NCI-H2171 treated with DMSO at 0.1 percent for 48 hours (cell line): ENCODE results near the gene CAMK2A.
"Not testable (repeated sequence)": the region's sequence is repeated elsewhere in the genome, so short reads cannot be mapped to it uniquely, and the experiment has no call there.

Source experiments
- DNase-seq: peaks from one replicate; lab custom pipeline; 2025; lab: John Stamatoyannopoulos, UW

Gene CAMK2A

GRCh38 chr5:150255659-150256409 is 33.7 kb downstream of the CAMK2A start:
- DNase-seq: no peak

DNA sequence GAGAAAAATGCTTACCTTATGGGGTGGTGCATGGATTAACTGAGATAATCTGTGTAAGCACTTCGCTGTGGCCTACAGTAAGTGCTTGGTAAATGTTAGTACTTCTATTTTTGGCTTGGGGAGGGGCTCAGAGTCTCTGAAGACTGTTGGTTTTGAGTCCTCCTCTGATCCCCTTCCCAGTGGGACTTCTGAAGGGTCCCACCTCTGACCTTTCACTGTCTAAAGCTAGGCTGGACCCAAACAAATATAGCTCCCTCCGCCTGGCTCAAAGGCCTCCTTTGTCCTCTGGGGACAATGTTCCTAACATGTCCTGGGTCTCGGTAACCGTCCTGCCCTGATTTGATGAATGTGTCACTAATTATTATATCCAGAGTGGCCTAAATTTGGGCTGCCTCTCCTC is 34.8 kb downstream of the CAMK2A start:
- no peak for DNase-seq

- no peak for DNase-seq
Measured at GRCh38 chr5:150254363-150254762, 35.2 kb downstream of the CAMK2A start.

DNA sequence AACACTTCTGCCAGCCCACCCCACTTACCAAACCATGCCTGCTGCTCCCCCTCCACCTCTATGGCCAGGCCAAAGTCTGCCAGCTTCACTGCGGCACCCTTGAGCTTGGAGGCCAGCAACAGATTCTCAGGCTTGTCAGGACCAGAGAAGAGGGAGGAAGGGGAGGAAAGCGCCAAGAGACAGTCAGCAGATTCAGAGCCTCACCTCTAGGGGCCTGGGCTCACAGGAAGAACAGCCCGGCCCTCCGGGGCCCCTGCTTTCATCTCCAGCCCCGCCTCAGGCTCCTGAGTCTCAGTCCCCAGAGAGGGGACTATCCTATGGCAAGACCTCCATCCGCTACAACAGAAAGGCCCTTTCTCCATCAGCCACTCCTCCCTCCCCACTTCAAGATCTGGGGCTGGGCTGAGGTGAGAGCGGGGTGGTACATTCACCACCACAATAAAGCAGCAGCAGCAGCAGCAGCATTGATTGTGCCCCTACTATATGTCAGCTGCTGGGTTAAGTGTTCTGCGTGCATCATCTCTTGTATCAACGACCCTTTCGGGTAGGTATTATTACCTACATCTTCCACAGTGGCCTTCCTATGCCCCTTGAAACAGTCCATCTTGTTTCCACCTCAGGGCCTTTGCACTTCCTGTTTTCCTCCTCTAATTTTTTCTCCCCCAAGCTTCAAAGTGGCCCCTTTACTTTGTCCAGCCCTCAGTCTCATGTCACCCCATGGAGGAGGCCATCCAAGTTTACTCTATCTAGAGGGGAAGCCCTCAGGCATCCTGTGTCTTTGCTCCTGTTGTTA is 36.0 kb downstream of the CAMK2A start:
- no peak for DNase-seq

DNA sequence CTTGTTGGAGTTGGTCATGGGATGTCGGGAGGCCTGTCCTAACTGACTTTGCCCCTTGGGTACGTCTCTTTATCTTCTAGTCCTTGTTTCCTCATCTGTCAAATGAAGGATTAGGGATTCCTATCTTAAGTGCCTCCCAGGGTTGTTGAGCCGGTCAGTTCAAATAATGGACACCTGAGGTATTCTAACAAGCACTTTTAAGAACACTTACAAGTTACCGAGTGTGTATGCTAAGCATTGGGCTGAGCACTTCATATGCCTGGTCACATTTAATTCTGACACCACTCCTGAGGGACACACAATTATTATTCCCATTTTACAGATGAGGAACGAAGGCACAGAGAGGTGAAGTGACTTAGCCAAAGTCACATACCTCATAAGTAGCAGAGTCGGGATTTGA is 37.1 kb downstream of the CAMK2A start:
- DNase-seq: no peak

- no peak for DNase-seq
Measured at GRCh38 chr5:150251504-150251903, 38.1 kb downstream of the CAMK2A start.

DNA sequence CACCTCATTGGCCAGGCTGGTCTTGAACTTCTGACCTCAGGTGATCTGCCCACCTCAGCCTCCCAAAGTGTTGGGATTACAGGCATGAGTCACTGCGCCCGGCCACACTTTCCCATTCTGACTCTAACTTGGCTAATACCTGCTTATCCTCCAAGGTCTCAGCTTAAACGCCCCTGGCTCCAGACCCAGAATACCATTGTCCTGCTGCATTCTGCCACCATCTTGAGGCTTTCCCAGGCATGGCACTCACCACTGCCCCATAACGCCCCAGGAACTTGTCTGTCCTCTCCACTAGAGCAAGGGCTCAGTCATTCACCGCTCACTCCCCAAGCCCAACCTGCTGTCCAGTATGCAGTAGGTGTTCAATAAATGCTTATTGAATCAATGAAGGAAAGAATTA is 39.8 kb downstream of the CAMK2A start:
- no peak for DNase-seq

GRCh38 chr5:150248946-150249345 is 40.6 kb downstream of the CAMK2A start:
- DNase-seq: no peak

DNA sequence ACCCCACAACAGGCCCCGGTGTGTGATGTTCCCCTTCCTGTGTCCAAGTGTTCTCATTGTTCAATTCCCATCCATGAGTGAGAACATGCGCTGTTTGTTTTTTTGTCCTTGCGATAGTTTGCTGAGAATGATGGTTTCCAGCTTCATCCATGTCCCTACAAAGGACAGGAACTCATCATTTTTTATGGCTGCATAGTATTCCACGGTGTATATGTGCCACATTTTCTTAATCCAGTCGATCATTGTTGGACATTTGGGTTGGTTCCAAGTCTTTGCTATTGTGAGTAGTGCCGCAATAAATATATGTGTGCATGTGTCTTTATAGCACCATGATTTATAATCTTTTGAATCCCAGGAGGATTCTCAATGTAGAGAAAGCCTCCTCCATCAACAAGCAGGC is 41.1 kb downstream of the CAMK2A start:
- DNase-seq: not testable (repeated sequence)

GRCh38 chr5:150247726-150248125 is 41.8 kb downstream of the CAMK2A start:
- DNase-seq: no peak

- no peak for DNase-seq
Measured at GRCh38 chr5:150246835-150247234, 42.7 kb downstream of the CAMK2A start.

DNA sequence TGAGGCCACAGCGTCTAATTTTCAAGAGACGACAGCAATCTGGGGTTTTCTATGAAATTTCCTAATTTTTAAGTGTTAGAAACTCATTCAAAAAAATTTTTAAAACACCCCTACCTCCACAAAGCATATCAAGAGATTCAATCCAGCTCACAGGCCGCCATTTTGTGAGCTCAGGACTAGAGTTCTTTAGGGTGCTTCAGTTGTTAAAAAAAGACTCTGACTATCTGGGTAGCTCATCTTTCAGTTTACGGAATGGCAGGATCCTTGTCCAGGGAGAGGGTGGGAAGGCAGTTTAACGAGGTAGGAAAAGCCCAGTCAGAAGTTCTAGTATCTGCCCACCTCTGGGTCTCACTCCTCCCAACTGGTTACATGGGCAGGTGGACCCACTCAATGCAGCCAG is 43.1 kb downstream of the CAMK2A start:
- no peak for DNase-seq

GRCh38 chr5:150245808-150246207 is 43.8 kb downstream of the CAMK2A start:
- no peak for DNase-seq

- no peak for DNase-seq
Measured at GRCh38 chr5:150245111-150245789, 44.3 kb downstream of the CAMK2A start.

DNA sequence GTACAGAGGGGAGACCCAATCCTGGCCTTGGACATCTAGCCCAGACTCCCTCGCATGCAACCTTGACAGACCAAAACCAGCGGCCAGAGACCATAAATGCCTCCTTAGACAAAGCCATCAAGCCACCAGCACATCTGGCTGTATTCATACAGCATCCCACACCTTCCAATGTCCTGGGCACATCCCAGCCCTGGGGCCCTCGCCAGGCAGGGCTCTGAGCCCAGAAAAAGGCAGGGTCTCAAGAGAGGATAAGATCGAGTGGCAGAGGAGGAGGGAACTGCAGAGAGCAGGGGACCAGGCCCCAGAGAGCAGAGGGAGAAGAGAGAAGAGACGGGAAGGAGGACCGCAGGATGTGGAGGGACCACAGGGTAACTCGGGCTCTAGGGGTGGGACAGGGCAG is 45.4 kb downstream of the CAMK2A start:
- no peak for DNase-seq

GRCh38 chr5:150243590-150243989 is 46.0 kb downstream of the CAMK2A start:
- no peak for DNase-seq

GRCh38 chr5:150242251-150242894 is 47.2 kb downstream of the CAMK2A start:
- no peak for DNase-seq

DNA sequence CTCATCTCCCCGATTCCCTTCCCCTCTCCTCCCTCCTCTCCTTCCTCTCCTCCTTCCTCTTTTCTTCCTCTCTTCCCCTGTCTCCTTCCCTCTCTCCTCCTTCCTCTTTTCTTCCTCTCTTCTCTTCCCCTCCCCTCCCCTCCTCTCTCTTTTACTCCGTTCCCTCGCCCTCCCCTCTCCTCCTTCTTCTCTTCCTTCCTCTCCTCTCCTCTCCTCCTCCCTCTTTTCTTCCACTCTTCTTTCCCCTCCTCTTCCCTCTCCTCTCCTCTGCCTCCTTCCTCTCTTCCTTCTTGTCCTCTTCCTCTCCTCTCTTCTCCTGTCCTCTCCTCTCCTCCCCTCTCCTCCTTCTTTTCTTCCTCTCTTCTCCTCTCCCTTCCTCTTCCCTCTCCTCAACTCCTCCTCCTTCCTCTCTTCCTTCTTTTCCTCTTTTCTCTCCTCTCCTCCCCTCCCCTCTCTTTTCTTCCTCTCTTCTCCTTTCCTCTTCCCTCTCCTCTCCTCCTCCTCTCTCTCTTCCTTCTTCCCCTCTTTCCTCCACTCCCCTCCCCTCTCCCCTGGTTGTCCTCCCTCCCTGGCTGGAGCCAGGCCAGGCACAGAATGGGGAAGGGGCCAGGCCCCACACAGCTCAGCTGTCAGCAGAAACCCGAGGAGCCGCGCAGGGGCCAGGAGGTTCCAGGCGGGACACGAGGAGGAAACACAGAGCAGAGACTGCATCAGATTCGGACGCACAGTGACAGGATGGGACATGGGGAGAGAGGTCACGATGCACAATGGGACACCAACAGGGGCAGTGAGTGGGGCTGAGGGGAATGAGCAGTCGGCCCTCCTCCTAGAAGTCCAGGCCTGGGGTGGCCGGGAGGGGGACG is 48.0 kb downstream of the CAMK2A start:
- DNase-seq: no peak

DNA sequence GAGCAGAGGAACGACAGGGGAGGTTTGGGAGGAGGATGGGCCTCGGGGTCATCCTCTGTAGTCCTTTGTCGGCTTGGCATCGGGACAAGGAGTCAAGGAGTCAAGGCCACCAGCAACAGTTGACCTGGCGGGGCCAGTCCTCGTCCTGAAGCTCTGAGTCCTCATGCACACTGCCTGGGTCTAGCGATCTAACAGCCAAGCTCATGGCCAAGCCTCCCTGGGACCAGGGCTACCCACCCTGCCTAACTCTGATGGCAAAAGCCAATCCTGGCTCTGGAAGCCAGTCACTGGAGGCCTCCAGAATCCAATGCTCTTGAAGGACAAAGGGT is 49.8 kb downstream of the CAMK2A start:
- no peak for DNase-seq

DNA sequence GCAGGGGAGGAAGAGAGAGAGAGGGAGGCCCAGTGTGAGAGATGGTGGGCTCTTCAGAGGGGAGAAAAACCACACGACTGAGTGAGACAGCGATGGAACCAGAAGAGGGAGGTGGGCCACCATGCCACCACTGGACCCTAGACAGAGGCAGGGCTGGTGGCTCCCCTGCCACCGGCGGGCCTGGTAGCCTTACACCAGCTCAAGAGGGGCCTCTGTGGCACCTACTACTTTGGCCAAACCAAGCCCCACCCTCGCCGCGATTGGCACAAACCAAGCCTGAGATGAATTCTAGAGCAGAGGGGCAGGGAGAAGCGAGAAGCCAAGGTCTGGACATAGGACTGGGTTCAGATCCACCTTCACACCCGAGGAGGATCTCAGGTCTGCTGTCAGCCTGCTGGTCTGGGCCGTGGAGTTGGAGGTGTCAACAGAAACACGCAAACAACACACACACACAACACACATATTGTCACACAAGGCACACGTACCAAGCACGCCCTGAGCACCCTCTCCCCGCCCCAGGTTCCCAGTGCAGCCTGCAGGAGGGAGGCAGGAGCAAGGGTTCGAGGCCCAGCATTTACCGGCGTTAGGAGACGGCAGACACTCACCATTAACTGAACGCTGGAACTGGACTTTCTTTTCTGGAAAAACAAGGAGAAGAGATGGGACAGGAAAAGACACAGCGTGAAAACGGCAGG is 50.3 kb downstream of the CAMK2A start:
- no peak for DNase-seq

- DNase-seq: no peak
Measured at GRCh38 chr5:150238646-150239045, 50.9 kb downstream of the CAMK2A start.
